ENCODE data around the gene TTLL3. TPM values are rescaled to one million over a fixed set of nuclear protein-coding genes. Genes with fewer than 3 reads are reported as not detected.
A peak's percentile ranks its signal among the peaks of the same experiment; 100 is the strongest.
"Not testable (repeated sequence)": the region's sequence is repeated elsewhere in the genome, so short reads cannot be mapped to it uniquely, and the experiment has no call there.

The TTLL3 gene
- total RNA-seq, 2 experiments from 2014 or later: 50.8 to 59.0 TPM

- CTCF ChIA-PET: interaction anchor here (1.0 to 3.3 kb wide), 2 partner anchors 9 to 44 kb away, joined by 3 to 10 read pairs; no protein-coding TSS in a partner anchor
- POLR2A ChIA-PET: interaction anchor here (1.1 to 5.2 kb wide), 6 partner anchors 7 to 38 kb away, joined by 3 to 25 read pairs (median 14); partner anchors contain the start of genes ARPC4, OGG1 and TADA3
- peak overlapping the region; percentile 32 for H3K4me3 Mint-ChIP-seq
- H3K4me1 Mint-ChIP-seq: peaks cover 38% of the 10 kb centered on the region
- not testable (repeated sequence) for H3K27ac Mint-ChIP-seq; H3K9me3 Mint-ChIP-seq; H3K27me3 Mint-ChIP-seq; DNase-seq; H3K36me3 Mint-ChIP-seq (ENCODE audit: low read depth)
Observed at GRCh38 chr3:9771007-9771406, 39.1 kb upstream of the TTLL3 start.

DNA sequence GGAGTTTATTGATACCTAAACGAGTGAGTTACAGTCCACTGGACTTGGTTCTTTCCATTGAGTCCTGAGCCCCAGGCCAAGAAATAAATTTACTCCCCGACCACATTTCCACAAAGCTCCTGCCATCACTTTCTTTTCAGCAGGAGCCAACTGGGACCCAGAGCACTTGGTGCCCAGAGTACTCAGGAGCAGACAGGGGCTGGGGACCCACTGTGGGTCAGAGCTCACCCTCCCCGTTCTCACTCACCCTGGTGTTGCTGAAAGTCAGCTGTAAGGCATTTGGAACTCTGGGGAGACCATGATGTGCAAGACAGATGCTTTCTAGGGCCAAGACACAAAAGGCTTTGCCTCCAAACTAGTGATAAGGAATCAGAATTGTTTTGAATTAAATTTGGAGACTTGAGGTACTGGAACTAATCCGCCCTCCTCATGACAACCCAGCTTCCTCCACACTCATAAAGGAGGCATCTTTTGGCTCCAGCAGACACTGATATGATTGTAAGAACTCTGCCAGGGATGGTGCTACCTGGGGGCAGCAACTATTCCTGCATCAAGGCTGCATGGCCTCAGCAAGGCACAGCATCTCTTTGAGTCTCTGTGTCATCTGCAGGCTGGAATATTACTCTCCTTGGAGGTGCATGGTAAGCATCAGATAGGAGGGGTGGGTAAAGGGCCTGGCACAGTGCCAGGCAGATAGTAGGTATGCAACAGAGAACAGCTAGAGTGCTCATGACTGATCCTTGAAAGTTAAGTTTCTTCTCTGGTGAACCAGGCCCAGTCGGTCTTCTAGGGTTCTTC, 33.0 kb upstream of the TTLL3 start:
- POLR2A ChIA-PET: interaction anchor here (1.2 to 7.5 kb wide), 3 partner anchors 14 to 114 kb away, joined by 4 to 56 read pairs (median 8); partner anchors contain the start of genes ARPC4 and TADA3
- CTCF ChIA-PET: no interaction called here
- Mint-ChIP-seq H3K4me1 (peaks cover 46% of the 10 kb centered on the region), H3K36me3 (ENCODE audit: low read depth) (peaks cover 27% of the 10 kb centered on the region), H3K9me3 (no peaks in the 10 kb centered on the region), H3K27me3 (no peaks in the 10 kb centered on the region), H3K27ac (no peak overlapping the region), H3K4me3 (no peak overlapping the region)
- DNase-seq: no peak

- no peak for DNase-seq
- ChIA-PET CTCF (no interaction called here), POLR2A (interaction anchor here (1.2 to 7.5 kb wide), 3 partner anchors 13 to 114 kb away, joined by 4 to 56 read pairs (median 8); partner anchors contain the start of genes ARPC4 and TADA3)
- Mint-ChIP-seq H3K4me1 (peaks cover 50% of the 10 kb centered on the region), H3K27me3 (no peaks in the 10 kb centered on the region), H3K36me3 (ENCODE audit: low read depth) (peaks cover 32% of the 10 kb centered on the region), H3K9me3 (no peaks in the 10 kb centered on the region), H3K4me3 (no peak overlapping the region), H3K27ac (peak overlapping the region; percentile 61)
Observed at GRCh38 chr3:9777694-9778021, 32.4 kb upstream of the TTLL3 start.

DNA sequence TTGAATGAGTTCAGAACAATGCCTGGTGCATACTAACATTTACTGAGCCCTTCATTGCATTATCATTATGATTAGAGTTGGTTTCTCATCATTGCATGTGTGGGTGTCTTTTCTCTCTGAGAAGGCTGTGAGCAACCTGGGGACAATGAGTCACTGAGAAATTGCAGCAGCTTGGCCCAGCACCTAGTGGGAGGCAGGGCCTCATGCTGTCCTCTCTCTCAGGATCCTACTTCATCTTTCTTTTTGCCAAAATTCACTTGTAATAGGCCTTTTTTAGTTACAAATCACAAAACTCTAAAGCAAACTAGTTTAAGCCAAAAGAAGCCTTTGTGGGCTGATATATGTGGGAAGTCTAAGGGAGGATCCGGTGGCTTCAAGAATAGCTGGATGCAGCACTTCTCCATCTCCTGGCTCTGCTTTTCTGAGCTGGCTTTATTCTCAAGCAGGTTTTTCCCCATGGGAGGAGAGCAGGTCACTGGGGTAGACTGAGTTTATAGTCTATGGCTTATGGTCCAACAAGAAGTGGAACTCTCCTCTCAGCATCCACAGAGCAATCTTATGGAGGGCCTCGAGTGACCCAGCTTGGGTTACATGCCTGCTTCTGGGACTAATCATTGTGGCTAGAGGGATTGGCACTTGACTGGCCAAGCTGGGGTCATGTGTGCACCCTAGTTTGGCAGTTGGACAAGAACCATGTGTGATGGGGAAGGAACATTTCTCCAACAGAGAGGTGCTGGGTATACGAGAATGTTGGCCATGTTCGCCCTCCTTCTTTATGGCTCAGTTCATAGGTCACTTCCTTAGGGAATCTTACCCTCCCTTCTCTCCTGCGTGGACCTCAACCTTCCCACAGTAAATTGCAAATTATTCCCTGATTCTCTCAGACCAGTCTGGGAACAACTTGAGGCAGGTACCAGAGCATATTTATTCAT, 31.7 kb upstream of the TTLL3 start:
- Mint-ChIP-seq H3K4me3 (no peak overlapping the region), H3K4me1 (peaks cover 54% of the 10 kb centered on the region), H3K27me3 (no peaks in the 10 kb centered on the region), H3K9me3 (no peaks in the 10 kb centered on the region), H3K27ac (peak overlapping the region; percentile 92), H3K36me3 (ENCODE audit: low read depth) (peaks cover 37% of the 10 kb centered on the region)
- DNase-seq: peak; percentile 27
- ChIA-PET CTCF (no interaction called here), POLR2A (interaction anchor here (0.6 to 7.5 kb wide), 5 partner anchors 8 to 113 kb away, joined by 3 to 56 read pairs (median 4); partner anchors contain the start of genes ARPC4, CAMK1 and TADA3)

GRCh38 chr3:9779075-9779593, 30.9 kb upstream of the TTLL3 start:
- peaks cover 43% of the 10 kb centered on the region for H3K36me3 Mint-ChIP-seq (ENCODE audit: low read depth)
- peak overlapping the region; percentile 92 for H3K27ac Mint-ChIP-seq
- DNase-seq: no peak
- H3K27me3 Mint-ChIP-seq: no peaks in the 10 kb centered on the region
- no peaks in the 10 kb centered on the region for H3K9me3 Mint-ChIP-seq
- ChIA-PET POLR2A (interaction anchor here (2.0 to 7.5 kb wide), 2 partner anchors 14 to 382 kb away, joined by 6 to 56 read pairs; partner anchors contain the start of genes ARPC4, SETD5 and TADA3), CTCF (no interaction called here)
- H3K4me1 Mint-ChIP-seq: peaks cover 54% of the 10 kb centered on the region
- H3K4me3 Mint-ChIP-seq: no peak overlapping the region

DNA sequence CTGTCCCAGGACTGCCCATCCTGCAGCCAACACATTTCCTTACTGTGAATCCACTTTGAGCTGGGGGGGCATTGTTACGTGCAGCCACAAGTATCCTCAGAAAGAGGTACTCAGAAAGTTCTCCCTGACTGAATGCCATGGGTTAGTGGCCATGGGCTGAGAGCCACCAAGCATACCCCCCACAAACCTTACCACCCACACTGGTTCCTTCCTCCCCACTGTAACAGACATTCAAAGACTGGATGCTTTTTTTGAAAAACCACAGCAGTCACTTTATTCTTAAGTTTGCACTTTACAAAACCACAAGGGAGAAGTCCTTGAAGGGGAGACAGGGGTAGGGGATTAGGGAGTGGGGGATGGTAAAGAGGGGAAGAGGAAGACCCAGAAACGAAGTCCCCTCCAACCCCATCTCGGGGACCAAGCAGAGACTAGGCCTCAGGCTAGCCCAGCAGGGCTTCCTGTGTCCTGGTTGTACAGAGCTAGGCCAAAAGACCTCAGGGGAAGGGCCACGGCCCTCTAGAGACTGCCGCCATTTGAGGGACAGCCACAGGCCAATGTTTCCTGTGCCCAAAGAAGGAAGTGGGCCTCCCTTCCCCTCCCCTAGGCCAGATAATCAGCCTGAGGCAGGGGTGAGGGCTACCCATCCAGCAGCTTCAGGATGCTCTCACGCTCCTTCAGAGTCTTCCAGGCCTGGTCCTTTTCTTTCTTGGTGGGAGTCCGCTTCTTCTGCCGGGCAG, 30.2 kb upstream of the TTLL3 start:
- H3K4me1 Mint-ChIP-seq: peaks cover 54% of the 10 kb centered on the region
- peaks cover 45% of the 10 kb centered on the region for H3K36me3 Mint-ChIP-seq (ENCODE audit: low read depth)
- ChIA-PET POLR2A (interaction anchor here (0.8 to 7.5 kb wide), 10 partner anchors 10 to 383 kb away, joined by 3 to 56 read pairs (median 8); partner anchors contain the start of genes ARPC4, BRPF1, CAMK1 and JAGN1), CTCF (interaction anchor here (1.0 to 1.8 kb wide), 3 partner anchors 9 to 13 kb away, joined by 3 to 5 read pairs (median 4); partner anchors contain the start of genes ARPC4, CAMK1 and TADA3)
- H3K4me3 Mint-ChIP-seq: peak overlapping the region; percentile 21
- DNase-seq: peak; percentile 61
- H3K27me3 Mint-ChIP-seq: no peaks in the 10 kb centered on the region
- H3K9me3 Mint-ChIP-seq: no peaks in the 10 kb centered on the region
- peak overlapping the region; percentile 92 for H3K27ac Mint-ChIP-seq

DNA sequence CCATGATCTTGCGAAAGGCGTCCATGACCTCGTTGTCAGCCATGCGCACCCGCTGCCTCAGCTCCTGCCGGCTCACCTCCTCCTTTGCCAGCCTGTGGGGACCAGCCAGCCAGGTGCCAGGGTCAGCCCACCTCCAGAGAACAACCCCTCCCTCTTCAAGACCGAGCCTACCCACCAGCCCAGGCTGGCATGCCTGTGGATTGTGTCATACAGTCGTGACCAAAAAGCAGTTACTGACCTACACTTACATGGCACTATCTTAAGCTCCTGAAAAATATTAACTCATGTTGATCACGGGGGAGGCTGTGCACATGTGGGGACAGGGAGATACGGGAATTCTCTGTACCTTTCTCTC, 29.6 kb upstream of the TTLL3 start:
- H3K4me3 Mint-ChIP-seq: no peak overlapping the region
- CTCF ChIA-PET: interaction anchor here (1.0 to 1.8 kb wide), 3 partner anchors 9 to 12 kb away, joined by 3 to 5 read pairs (median 4); partner anchors contain the start of genes ARPC4, CAMK1 and TADA3
- no peaks in the 10 kb centered on the region for H3K9me3 Mint-ChIP-seq
- POLR2A ChIA-PET: interaction anchor here (0.8 to 7.5 kb wide), 10 partner anchors 10 to 384 kb away, joined by 3 to 56 read pairs (median 8); partner anchors contain the start of genes ARPC4, BRPF1, CAMK1 and JAGN1
- peaks cover 54% of the 10 kb centered on the region for H3K4me1 Mint-ChIP-seq
- H3K27me3 Mint-ChIP-seq: no peaks in the 10 kb centered on the region
- no peak for DNase-seq
- H3K27ac Mint-ChIP-seq: peak overlapping the region; percentile 92
- peaks cover 49% of the 10 kb centered on the region for H3K36me3 Mint-ChIP-seq (ENCODE audit: low read depth)

- DNase-seq: no peak
- H3K4me1 Mint-ChIP-seq: peaks cover 54% of the 10 kb centered on the region
- no peaks in the 10 kb centered on the region for H3K9me3 Mint-ChIP-seq
- ChIA-PET POLR2A (interaction anchor here (0.9 to 7.5 kb wide), 9 partner anchors 10 to 384 kb away, joined by 3 to 56 read pairs (median 10); partner anchors contain the start of genes ARPC4, BRPF1, CAMK1 and JAGN1), CTCF (interaction anchor here (0.6 to 1.8 kb wide), 4 partner anchors 8 to 184 kb away, joined by 3 to 5 read pairs (median 4); partner anchors contain the start of genes ARPC4 and TADA3)
- peaks cover 53% of the 10 kb centered on the region for H3K36me3 Mint-ChIP-seq (ENCODE audit: low read depth)
- H3K4me3 Mint-ChIP-seq: no peak overlapping the region
- no peaks in the 10 kb centered on the region for H3K27me3 Mint-ChIP-seq
- peak overlapping the region; percentile 92 for H3K27ac Mint-ChIP-seq
Observed at GRCh38 chr3:9780910-9781309, 29.2 kb upstream of the TTLL3 start.

DNA sequence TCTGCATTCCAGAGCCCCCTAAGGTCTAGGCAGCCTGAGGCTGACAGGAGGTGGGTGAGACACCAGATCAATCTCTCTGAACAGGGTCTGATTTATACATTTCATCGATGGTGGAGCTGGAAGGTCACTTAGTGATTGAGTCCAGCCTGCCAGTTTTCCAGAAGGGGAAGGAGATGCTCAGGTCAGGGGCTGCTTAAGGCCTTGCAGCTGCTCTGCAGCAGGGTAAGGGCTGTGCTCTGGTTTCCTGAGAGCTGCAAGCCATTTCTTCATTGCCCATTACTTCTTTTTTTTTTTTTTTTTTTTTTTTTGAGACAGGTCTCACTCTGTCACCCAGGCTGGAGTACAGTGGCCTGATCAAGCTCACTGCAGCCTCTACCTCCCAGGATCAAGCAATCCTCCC, 28.5 kb upstream of the TTLL3 start:
- H3K27ac Mint-ChIP-seq: peak overlapping the region; percentile 54
- H3K4me3 Mint-ChIP-seq: no peak overlapping the region
- ChIA-PET CTCF (interaction anchor here (0.6 to 1.3 kb wide), 4 partner anchors 9 to 185 kb away, joined by 3 to 5 read pairs (median 4); no protein-coding TSS in a partner anchor), POLR2A (interaction anchor here (1.0 to 7.5 kb wide), 9 partner anchors 8 to 206 kb away, joined by 3 to 56 read pairs (median 10); partner anchors contain the start of genes ARPC4, BRPF1, CAMK1 and OGG1)
- no peaks in the 10 kb centered on the region for H3K9me3 Mint-ChIP-seq
- no peak for DNase-seq
- H3K4me1 Mint-ChIP-seq: peaks cover 56% of the 10 kb centered on the region
- H3K27me3 Mint-ChIP-seq: no peaks in the 10 kb centered on the region
- peaks cover 59% of the 10 kb centered on the region for H3K36me3 Mint-ChIP-seq (ENCODE audit: low read depth)

DNA sequence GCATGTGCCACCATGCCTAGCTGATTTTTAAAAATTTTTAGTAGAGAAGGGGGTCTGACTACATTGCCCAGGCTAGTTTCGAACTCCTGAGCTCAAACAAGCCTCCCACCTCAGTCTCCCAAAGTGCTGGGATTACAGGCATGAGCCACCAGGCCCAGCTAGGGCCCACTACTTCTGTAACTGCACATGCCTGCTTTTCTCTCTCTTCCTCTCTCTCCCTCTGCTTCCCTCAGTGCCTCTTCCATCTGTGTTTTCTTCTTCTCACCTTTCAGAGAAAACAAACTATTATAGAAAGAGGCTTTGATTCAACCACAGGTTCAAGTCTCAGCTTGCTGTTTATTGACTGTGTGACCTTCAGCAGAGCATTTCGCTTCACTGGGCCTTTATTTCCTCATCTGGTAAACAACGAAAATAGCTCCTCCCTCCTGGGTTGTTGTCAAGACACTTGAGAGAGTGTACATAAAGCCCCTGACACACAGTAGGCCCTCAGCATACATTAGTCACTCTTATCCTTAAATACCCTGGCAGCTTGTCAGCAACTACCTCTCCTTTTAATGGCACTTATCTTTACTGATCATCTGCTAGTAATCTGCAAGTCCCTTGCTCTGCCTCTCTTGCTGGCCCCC, 28.0 kb upstream of the TTLL3 start:
- peaks cover 57% of the 10 kb centered on the region for H3K4me1 Mint-ChIP-seq
- no peak for DNase-seq
- peak overlapping the region; percentile 40 for H3K27ac Mint-ChIP-seq
- ChIA-PET POLR2A (interaction anchor here (1.0 to 7.5 kb wide), 8 partner anchors 8 to 205 kb away, joined by 3 to 56 read pairs (median 8); partner anchors contain the start of genes ARPC4, BRPF1, CAMK1 and OGG1), CTCF (interaction anchor here (0.9 to 1.4 kb wide), 4 partner anchors 10 to 165 kb away, joined by 3 to 4 read pairs (median 4); no protein-coding TSS in a partner anchor)
- H3K9me3 Mint-ChIP-seq: no peaks in the 10 kb centered on the region
- H3K27me3 Mint-ChIP-seq: no peaks in the 10 kb centered on the region
- peaks cover 64% of the 10 kb centered on the region for H3K36me3 Mint-ChIP-seq (ENCODE audit: low read depth)
- no peak overlapping the region for H3K4me3 Mint-ChIP-seq

- Mint-ChIP-seq H3K27me3 (no peaks in the 10 kb centered on the region), H3K9me3 (no peaks in the 10 kb centered on the region), H3K4me3 (no peak overlapping the region), H3K4me1 (peaks cover 59% of the 10 kb centered on the region), H3K36me3 (ENCODE audit: low read depth) (peaks cover 71% of the 10 kb centered on the region), H3K27ac (no peak overlapping the region)
- POLR2A ChIA-PET: interaction anchor here (1.0 to 7.5 kb wide), 5 partner anchors 8 to 26 kb away, joined by 3 to 56 read pairs (median 5); partner anchors contain the start of genes ARPC4, CAMK1 and TADA3
- no peak for DNase-seq
- CTCF ChIA-PET: interaction anchor here (1.4 kb wide), 1 partner anchor 48 kb away, joined by 3 read pairs; no protein-coding TSS in a partner anchor
Observed at GRCh38 chr3:9782770-9783169, 27.3 kb upstream of the TTLL3 start.

All from activated CD4-positive, alpha-beta memory T cell treated with anti-CD3 and anti-CD28 coated beads, Interleukin-2, amount 10 ng/mL, durations not matched to agents 7 days and 5 days (primary cell).